HS-5 (cell line): ENCODE data around the gene TMPRSS3.

ENCODE experiments used
- DNase-seq: peaks from one replicate; pipeline ENCODE4 v3.0.0-alpha.2; 2012; ENCODE audit warnings: low read depth

The TMPRSS3 gene

DNA sequence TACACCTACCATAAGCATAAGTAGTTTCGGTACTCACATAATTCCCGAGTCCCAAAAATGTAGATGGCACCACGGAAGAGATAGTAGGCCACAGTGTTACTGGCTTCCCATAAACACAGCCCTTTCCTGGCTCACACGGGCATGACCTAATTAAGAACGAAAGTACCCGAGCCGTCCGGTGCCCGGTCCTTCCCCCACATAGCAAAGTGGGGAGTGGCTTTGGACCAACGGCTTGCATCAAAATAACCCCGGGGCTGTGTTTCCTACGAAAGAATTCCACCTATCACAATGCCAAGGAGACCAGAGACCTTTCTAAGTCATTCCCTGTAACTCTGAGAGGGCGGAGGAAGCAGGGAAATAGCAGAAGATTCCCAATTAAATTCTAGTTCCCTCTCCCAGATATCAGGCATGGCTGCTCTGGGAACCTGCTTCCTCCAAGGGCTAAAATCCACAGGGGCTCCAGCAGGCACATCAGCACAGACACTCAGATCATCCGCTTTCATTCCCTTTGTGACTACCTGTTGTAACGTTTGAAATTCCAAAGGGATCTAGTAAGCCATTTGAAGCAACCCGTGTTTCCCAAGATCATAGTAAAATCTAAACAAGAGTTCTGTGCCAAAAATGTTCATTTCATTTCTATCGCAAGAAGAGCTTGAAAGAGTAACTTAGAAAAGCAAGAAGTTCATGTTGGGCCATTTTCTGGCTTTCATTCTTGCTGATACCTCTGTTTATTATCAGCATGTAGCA lies at the start of gene TMPRSS3:
TSS of gene TMPRSS3 (minus strand) at position 148 of the 747 bp plus-strand sequence. CDS start 635 bp downstream, outside the sequence.
- DNase-seq = no peak

DNA sequence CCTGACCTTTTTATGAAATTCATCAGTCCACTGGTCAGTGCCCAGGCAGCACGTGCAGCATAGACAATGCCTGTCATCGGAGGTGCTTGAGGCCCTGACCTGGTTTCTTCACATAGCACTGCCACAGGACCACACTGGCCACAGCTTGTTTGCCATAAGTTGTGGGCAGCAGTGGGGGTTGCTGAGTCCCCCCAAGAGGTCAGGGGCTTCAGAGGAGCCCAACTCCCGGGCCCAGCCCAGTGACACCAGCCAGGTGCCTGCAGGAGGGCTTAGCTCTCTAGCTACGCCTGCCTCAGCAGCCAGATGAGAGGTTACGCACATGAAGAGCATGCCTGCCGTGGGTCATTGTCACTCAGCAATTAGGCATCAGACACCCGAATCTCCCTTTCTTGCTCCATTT lies 49.5 kb upstream of the TMPRSS3 start:
- DNase-seq = no peak

DNA sequence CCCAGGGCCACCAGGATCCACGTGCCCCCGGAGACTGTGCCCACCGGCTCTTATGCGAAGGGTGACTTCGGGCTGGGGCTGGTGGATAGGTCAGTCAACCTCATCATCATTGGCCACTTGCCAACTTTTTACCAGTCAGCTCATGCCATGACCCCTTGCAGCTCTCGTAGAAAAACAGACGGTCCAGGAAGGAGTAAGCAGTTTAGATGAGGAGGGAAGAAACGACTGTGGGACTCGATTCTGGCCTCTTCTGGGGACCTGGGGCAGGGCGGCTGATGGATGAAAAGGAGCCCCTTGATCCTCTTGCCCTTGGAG lies 48.9 kb upstream of the TMPRSS3 start:
- DNase-seq = no peak

DNA sequence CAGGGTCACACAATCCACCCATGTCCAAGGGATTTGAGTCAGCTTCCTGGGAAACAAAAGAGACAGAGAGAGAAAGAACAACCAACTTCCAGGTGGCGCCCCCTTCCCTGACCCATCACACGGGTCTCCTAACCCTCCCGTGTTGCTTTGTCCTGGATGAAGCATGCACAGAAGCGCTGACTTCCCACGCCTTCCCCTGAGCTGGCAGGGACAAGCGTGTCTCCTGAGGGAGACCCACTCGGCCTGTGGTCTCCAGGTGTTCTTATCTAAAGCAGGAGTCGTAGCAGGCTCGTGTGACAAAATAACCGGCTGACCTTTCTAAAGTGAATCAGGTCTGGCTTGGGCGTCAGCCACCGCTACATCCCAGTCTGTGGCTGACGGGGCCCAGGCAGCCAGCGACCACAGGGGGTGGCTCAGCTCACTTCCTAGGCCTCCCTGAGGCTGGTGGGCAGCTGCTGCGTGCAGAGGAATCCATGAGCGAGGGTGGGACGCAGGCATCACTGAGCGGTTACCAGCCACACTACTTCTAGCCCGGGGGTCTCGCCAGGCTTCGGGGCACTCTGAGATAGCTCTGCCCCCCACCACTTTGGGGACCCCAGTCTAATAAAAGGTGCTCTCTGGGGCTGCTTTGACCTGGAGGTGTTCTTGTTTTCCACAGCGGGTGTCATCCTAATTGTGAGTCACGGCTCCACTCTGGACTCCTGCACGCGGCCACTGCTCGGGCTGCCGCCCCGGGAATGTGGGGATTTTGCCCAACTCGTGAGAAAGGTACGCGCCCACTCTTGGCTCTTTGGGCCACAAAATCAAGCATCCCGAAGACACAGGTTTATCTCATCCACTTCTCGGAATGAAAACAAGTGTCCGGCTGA lies 48.3 kb upstream of the TMPRSS3 start:
- DNase-seq = no peak

DNA sequence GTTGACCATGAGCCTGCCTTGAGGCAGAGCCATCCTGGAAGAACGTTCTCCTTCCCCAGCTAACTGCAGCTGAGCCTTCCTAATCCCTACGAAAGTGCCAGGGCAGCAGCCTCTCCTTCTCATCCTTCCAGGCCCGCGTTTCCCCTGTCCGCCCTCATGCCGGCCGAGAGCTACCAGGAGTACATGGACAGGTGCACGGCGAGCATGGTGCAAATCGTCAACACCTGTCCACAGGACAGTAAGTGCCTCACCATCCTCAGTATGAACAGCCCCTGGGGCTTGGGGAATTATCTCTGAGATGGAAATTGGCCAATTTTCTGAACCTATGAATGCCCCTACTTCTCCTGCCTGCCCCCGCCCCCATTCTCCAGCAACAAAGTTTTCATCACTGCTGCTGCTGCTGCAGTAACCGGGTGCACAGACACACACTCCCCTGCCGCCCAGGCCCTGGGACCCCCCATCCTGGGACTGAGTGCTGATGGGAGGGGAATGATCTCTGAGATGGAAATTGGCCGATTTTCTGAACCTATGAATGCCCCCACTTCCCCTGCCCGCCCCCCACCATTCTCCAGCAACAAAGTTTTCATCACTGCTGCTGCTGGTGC lies 47.4 kb upstream of the TMPRSS3 start:
- DNase-seq = no peak

DNA sequence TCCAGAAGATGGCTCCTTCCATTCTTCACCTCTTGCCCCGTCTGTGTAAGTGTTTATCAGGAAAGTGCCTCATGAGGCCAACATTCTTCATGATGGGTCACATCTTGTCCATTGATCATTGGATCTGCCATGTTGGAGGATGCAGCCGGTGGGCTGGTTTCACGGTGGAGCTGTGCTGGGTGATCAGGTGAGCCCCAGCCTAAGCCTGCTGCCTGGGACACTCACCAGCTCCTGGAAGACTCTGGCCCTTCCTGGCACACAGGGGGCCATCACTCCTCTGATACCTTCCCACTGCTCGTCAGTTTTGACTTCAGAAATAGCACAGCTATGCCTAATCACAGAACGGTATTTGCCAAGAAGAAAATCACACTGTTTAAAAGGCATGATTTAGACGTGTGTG lies 46.1 kb upstream of the TMPRSS3 start:
- no peak for DNase-seq

DNA sequence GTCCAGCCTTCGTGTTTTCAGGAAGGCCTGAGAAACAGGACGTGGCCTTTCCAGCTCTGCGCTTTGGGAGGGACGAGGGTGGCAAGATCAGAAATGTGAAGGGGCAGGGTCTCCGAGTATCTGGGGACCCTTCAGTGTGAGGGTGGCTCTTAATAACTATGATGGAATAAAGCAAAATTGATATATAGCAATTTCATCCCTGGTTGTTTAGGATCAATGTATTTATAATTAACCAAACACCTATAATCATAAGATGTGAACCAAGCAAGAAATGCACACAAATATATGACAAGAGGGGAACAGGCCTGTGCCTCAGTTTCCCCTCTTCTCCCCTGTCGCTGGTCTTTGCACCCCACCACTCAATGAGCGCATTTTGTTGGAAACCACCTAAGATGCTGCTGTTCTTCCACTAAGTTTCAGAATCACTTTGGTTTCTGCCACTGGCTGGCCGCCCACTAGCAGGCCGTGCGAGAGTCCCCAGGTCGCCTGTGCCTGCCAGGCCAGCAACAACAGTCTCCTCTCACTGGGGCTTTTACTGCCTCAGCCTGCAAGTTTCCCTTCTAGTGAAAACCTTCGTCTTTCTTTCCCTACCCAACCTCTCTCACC lies 44.4 kb upstream of the TMPRSS3 start:
- DNase-seq = no peak

DNA sequence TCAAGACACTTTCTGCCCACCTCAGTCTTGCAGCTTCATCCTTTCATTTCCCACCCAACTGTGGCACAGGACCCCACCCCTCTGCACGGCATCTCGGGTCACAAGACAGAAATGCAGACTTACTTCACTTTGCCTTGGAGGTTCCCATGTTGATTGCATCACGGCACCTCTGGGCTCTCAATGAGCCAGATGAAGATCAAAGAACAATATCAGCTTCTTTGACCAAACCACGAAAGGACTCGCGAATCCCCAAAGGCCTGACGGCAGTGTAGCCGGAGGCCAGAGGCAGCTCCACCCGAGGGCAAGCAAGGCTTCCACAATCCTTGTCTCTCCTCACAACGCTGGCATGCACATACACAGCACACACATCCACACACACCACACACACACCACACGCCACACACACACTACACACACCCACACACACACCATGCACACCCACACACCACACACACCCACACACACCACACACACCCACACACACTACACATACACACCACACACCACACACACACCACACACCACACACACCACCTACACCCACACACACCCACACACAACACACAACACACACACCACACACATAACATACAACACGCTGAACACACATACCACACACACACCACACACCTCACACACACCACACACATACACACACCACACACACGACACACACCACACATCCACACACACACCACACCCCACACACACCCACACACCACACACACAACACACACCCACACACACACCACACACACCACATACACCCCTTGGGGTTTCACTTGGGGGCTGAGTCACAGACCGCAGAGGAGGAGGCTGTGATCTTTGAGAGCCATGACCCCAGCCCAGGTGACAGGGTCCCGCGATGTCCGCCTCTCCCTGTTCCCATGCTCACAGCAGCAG lies 43.7 kb upstream of the TMPRSS3 start:
- no peak for DNase-seq

DNA sequence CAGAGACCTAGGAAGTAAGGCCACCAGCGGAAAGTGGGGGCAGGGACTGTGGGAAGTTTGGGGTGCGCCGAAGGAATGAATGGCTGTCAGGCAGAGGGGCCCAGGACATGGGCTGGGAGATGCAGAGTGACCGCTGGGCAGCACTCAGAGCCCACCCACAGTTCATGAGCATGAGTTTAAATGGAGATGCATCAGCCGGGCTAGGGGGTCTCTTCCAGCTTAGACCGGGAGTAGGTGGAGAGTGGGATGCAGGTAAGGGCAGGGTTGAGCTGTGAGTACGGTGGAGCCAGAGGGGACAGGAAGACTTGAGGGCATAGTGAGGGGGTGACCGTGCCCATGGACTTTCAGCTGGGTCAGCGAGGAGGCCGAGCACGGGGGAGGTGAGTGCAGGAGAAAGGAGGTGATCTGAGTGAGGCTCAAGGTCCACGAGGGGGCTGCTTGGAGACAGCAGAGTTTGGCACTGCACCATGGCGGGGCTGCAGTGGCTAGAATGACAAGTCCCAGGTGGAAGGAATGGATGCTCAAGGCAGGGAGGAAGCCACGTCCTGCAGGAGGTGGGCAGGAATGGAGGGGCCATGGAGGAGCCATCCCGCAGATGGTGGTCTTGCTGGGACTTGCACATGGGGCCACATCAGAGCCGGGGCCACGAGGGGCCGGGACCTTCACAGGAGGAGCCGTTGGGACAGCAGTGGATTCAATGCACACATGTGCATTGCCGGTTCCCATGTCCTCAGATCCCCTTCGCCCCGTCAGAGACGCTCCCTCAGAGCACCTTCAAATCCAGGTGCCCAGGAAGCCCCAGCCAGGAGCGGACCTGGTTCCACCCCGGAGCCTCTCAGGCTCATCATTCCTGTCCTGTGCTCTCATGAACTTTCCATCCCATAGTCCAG lies 42.7 kb upstream of the TMPRSS3 start:
- no peak for DNase-seq

DNA sequence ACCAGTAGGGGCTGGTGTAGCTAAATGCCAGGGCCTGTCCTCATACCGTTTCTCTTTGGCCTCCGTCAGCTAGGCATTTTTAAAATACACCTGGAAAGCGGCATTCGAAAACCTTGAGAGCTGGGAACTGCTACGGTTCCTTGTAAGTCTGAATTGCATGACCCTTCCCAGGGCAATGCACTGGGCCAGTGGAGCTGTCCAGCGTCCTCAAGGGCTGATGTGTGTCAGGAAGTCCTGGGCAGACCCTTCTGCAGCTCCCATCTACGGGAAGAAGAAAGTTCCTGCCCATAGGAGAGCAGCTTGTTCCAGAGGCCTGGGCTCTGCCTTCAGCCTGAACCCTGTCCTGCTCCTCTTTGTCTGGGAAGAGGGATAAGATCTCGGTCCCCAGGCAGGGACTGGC lies 41.9 kb upstream of the TMPRSS3 start:
- DNase-seq = no peak

DNA sequence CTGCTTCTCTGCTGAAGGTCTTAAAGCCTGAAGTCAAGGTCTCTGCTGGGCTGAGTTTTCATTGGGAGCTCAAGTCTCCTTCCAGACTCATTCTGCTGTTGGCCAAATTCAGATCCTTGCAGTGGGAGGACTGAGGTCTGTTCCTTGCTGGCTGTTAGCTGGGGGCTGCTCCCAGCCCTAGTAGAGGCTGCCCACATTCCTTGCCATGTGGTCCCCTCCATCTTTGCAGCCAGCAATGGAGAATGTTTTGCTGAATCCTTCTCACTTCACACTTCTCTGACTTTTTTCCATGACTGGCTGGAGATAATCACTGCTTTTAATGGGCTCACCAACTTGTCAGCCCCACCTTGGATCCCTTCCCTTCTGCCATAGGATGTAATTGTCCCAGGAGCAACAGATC lies 41.1 kb upstream of the TMPRSS3 start:
- DNase-seq = no peak

DNA sequence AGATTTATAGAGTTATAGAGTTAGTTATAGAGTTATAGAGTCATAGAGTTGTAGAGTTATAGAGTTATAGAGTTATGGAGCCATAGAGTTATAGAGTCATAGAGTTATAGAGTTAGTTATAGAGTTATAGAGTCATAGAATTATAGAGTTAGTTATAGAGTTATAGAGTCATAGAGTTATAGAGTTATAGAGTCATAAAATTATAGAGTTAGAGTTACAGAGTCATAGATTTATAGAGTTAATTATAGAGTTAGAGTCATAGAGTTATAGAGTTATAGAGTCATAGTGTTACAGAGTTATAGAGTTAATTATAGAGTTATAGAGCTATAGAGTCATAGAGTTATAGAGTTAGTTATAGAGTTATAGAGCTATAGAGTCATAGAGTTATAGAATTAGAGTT lies 40.0 kb upstream of the TMPRSS3 start:
- DNase-seq = no peak

DNA sequence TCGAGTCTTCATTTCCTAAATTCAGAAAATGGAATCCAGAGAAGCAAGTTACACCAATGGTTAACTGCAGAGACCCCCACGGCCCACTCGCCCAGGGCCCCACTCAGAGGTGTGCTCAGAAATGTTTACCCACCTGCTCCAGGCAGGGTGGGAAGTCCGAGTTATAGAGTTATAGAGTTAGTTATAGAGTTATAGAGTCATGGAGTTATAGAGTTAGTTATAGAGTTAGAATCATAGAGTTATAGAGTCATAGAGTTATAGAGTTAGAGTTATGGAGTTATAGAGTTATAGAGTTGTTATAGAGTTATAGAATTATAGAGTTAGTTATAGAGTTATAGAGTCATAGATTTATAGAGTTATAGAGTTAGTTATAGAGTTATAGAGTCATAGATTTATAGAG lies 39.5 kb upstream of the TMPRSS3 start:
- DNase-seq = no peak

DNA sequence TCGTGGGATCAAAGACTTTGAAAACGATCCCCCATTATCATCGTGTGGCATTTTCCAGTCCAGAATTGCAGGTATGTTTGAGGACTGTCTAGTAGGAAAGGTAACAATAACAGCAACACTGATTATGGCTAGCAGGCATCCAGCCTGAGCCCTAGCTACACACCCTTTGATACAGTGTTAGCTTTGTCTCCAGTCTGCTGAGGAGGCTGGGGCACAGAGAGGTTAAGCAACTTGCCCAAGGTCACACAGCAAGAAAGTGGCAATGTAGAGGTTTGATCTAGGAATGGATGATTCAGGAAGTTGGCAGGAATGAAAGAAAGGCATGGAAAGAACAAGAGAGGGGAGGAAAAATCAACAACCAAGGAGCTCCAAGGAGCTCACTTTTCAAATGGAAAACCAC lies 39.0 kb upstream of the TMPRSS3 start:
- DNase-seq = no peak

DNA sequence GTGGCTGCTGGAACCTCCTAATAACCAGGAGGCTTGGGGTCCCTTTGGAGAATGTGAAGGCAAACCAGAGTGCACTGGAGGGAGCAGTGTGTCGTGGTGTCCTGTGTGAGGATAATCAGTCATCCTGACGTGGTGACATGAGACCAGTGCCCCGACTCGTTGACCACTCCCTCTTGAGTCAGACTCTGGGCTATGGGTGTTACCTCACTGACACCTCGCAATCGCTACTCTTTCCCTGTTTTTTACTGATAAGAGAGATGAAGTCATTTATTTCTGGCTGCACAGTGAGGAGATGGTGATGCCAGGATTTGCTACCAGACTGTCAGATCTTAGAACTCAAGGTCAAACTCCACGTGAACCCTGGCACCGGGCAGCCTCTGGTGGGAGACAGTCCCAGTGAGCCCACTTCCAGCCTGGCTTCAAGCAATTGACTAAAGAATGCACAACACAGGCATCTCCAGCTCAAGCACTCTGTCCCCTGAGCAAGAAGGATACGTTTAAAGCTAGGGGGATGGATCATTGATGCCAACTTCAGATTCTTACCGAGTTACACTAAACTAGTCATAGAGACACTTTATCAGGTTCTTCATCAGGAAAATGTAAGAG lies 38.2 kb upstream of the TMPRSS3 start:
- no peak for DNase-seq

DNA sequence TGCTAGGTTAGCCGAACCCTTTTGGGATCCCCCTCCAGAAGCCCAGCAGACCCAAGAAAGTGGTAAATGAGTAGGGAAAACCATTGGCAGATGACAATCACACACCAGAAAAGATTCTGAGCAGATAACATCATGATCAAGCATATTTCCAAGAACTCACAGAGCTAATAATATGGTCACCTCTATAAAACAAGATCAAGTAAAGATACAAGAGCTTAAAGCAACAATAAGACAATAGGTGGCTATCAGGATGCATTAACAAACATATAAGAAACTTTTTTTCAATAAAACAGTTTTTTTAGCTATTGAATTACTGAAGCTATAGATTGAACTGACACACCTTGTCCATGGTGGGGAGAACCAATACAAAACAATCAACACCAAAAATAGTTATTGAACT lies 36.8 kb upstream of the TMPRSS3 start:
- no peak for DNase-seq

DNA sequence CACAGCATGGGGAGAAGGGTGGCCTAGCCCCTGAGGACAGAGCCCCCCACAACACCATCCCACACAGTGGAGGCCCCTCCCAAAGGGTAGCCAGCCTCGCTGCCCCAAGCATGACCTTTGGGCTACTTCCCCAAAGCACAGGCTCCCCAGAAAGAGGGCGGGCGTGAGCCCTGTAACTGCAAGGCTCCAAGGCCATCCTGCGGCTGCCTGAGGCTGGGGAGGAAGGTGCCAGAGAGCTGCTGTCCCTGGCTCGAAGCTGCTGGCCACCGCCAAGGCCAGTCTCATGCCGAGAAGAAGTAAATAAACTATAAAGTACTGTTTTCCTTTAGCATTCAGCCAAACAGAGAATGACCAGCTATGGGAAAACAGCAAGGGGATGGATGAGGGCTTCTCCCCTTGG lies 35.3 kb upstream of the TMPRSS3 start:
- DNase-seq = no peak

DNA sequence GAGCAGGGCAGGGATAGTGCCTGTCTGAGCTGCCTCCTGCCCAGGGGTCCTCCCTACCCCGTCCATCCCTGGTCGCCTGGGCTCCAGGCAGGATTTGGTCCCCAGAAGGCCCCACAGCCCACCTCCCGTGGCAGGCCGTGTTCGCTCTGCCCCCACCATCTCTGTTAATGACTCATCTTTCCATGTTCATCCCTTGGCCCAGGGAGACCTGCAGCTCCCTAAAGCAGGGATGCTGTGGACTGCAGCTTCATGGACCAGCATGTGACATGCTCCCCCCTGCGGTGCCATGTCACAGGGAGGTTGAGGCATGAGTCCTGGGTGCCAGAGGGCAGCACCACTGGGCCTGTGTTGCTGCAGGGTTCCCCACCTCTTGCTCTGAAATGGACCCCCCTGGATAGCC lies 34.7 kb upstream of the TMPRSS3 start:
- DNase-seq = no peak

DNA sequence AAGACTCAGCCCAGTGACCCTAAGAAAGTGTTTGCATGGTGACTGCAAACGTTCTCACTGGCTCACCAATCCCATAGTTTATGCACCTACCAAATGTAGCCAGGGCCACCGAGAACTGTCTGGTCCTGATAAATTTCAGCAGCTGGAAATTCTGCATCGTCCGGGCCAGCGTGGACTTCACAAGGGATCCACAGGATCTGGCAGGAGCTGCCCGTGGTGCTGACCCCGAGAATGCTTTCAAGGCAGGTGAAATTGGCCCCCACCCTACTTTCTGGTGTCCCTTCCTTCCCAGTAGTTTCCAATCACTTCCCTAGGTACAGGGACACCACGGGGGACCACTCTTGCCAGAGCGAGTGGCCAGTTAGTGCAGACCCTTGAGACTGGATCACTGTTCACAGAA lies 34.0 kb upstream of the TMPRSS3 start:
- DNase-seq = no peak

DNA sequence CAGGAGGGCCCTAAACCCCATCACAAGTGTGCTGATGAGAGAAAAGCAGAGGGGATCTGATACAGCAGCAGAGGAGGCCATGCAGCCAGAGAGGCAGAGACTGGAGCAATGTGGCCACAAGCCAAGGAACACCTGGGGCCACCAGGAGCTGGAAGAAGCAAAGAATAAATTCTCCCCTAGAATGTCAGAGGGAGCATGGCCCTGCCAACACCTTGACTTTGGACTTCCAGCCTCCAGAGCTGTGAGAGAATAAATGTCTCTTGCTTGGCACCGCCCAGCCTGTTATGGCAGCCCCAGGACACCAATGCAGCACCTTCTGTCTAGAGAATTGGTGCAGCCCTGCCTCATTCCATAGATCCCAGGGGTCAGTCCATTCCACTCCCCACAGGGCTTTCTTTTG lies 33.2 kb upstream of the TMPRSS3 start:
- DNase-seq = no peak
